Osteocyte (in vitro differentiated cells): ENCODE measurements around the gene RREB1. TPM values are rescaled to one million over a fixed set of nuclear protein-coding genes. Genes with fewer than 3 reads are reported as not detected.
"Not testable (repeated sequence)": the region's sequence is repeated elsewhere in the genome, so short reads cannot be mapped to it uniquely, and the experiment has no call there.

Experiments
- DNase-seq: peaks from one replicate; pipeline ENCODE4 v3.0.0; 2021; ENCODE audit warnings: mixed read lengths; ENCODE audit not compliant: unreplicated experiment; ENCODE audit errors: extremely low spot score
- H3K27ac Mint-ChIP-seq: one replicate; pipeline ENCODE4 v1.8.0; 2021; ENCODE audit warnings: mild to moderate bottlenecking, mixed read lengths; ENCODE audit not compliant: unreplicated experiment
- H3K27me3 Mint-ChIP-seq: one replicate; pipeline ENCODE4 v1.8.0; 2021; ENCODE audit warnings: mixed read lengths; ENCODE audit not compliant: unreplicated experiment
- H3K36me3 Mint-ChIP-seq: one replicate; pipeline ENCODE4 v1.8.0; 2021; ENCODE audit warnings: mixed read lengths; ENCODE audit not compliant: unreplicated experiment
- H3K4me1 Mint-ChIP-seq: one replicate; pipeline ENCODE4 v1.8.0; 2021; ENCODE audit warnings: mixed read lengths; ENCODE audit not compliant: unreplicated experiment
- H3K4me3 Mint-ChIP-seq: one replicate; pipeline ENCODE4 v1.8.0; 2021; ENCODE audit warnings: mild to moderate bottlenecking, moderate library complexity, mixed read lengths; ENCODE audit not compliant: unreplicated experiment
- H3K9me3 Mint-ChIP-seq: one replicate; pipeline ENCODE4 v1.8.0; 2021; ENCODE audit warnings: mixed read lengths; ENCODE audit not compliant: unreplicated experiment
- CTCF ChIP-seq: fragments of 200-600 bp; sonication (generic); IDR thresholded peaks from 2 replicates; pipeline ENCODE4 v1.5.0; 2021; ENCODE audit warnings: antibody characterized with exemption, mild to moderate bottlenecking, moderate library complexity
- total RNA-seq: library from RNA; stranded (reverse); gene quantifications from 2 replicates; pipeline ENCODE4 v1.2.1, GENCODE V29; 2021

The RREB1 gene
- total RNA-seq, 1 donor from 2014 or later = 29.9 TPM

DNA sequence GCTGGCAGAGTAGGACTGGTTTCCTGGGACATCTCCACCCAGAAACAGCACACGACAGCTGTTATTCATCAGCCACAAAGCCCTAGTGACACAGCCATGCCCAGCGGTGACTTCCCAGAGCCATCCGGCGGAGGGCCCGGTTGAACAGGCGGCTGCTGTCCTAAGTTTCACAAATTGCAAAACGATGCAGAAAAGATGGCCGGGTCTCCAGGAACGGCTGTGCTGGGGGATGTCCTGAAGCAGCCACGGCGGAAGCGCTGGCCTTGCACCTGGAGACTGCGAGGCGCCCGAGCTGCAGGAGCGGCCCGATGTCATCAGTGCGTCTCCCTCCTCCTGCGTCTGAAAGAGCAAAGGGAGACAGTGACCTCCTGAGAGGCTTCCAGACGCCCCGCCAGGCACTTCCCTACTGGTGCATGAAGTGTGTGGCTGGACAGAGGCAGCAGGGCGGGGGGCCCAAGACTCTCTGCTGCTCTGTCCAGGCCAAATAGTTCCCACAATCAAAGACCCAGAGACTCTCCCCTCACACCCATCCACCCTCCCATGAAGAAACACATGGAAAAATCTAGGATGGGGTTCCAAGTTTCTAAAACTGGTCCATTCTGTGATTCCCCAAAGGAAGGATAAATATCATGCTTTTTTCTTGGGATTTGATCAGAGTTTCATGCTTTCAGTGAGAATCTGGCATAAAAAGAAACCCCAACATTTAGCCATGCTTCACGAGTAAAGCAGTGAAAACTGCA lies 161.2 kb downstream of the RREB1 start:
- Mint-ChIP-seq H3K4me3 (no peak overlapping the region), H3K9me3 (no peaks in the 10 kb centered on the region), H3K36me3 (no peaks in the 10 kb centered on the region), H3K27ac (no peak overlapping the region), H3K27me3 (no peaks in the 10 kb centered on the region), H3K4me1 (peaks cover 22% of the 10 kb centered on the region)
- DNase-seq = peak; percentile 67
- no peak for TF ChIP-seq CTCF

GRCh38 chr6:7269816-7270215 lies 162.1 kb downstream of the RREB1 start:
- no peaks in the 10 kb centered on the region for H3K9me3 Mint-ChIP-seq
- no peak for TF ChIP-seq CTCF
- no peaks in the 10 kb centered on the region for H3K27me3 Mint-ChIP-seq
- DNase-seq = peak; percentile 65
- H3K4me1 Mint-ChIP-seq = peaks cover 22% of the 10 kb centered on the region
- no peaks in the 10 kb centered on the region for H3K36me3 Mint-ChIP-seq
- no peak overlapping the region for H3K4me3 Mint-ChIP-seq
- H3K27ac Mint-ChIP-seq = no peak overlapping the region

DNA sequence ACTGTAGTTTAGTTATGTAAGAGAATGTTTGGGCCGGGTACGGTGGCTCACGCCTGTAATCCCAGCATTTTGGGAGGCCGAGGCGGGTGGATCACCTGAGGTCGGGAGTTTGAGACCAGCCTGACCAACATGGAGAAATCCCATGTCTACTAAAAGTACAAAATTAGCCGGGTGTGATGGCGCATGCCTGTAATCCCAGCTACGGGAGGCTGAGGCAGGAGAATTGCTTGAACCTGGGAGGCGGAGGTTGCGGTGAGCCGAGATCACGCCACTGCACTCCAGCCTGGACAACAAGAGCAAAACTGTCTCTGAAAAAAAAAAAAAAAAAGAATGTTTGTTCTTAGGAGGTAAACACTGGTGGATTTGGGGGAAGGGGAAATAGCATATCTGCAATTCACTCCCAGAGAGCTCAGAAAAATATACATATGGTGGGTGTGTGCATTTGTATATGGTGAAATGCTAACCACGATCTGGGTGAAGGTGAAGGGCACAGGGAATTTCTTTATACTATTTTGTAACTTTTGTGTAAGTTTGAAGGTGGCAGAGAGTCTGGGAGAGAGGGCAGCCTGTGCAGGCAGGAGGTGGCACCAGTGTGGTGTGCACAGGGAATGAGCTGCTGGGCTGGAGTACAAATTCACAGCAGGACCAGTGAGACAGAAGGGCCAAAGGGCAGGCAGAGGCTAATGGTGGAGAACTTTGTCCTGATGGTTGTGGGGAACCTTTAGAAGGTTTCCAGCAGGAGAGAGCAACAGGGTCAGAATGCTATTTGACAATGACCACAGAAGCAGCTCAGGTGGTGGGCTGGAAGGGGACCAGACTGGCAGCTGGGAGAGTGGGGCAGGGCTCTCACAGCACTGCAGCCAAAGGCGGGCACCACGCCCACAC lies 162.8 kb downstream of the RREB1 start:
- Mint-ChIP-seq H3K27me3 (no peaks in the 10 kb centered on the region), H3K4me3 (no peak overlapping the region), H3K36me3 (no peaks in the 10 kb centered on the region), H3K4me1 (peaks cover 23% of the 10 kb centered on the region), H3K27ac (no peak overlapping the region), H3K9me3 (no peaks in the 10 kb centered on the region)
- peak; percentile 17 for DNase-seq
- TF ChIP-seq CTCF = no peak

GRCh38 chr6:7271205-7271534 lies 163.4 kb downstream of the RREB1 start:
- H3K4me3 Mint-ChIP-seq = no peak overlapping the region
- DNase-seq = peak; percentile 65
- no peak overlapping the region for H3K27ac Mint-ChIP-seq
- H3K9me3 Mint-ChIP-seq = no peaks in the 10 kb centered on the region
- H3K27me3 Mint-ChIP-seq = no peaks in the 10 kb centered on the region
- peaks cover 25% of the 10 kb centered on the region for H3K4me1 Mint-ChIP-seq
- TF ChIP-seq CTCF = no peak
- H3K36me3 Mint-ChIP-seq = no peaks in the 10 kb centered on the region

DNA sequence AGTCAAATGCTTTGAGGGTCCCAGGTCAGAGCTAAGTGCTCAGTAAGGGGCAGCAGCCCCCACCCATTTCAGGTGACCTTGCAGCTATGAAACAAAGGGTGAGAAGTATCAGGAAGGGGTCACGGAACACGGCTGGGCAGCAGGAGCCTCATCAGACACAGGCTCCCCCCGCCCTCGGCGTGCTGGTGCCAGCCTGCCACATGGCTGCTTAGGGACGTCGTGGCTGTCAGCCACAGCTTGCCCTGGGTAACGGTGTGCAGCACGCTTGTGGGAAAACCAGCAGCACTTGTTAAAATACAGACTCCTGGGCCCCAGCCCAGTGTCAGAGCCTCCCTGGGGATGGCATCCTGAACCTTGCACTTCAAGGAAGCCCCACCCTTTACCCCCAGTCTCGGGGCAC lies 165.9 kb downstream of the RREB1 start:
- peak; percentile 75 for DNase-seq
- H3K4me3 Mint-ChIP-seq = no peak overlapping the region
- H3K4me1 Mint-ChIP-seq = peaks cover 13% of the 10 kb centered on the region
- H3K27ac Mint-ChIP-seq = no peak overlapping the region
- no peaks in the 10 kb centered on the region for H3K36me3 Mint-ChIP-seq
- H3K27me3 Mint-ChIP-seq = no peaks in the 10 kb centered on the region
- no peaks in the 10 kb centered on the region for H3K9me3 Mint-ChIP-seq
- TF ChIP-seq CTCF = no peak

DNA sequence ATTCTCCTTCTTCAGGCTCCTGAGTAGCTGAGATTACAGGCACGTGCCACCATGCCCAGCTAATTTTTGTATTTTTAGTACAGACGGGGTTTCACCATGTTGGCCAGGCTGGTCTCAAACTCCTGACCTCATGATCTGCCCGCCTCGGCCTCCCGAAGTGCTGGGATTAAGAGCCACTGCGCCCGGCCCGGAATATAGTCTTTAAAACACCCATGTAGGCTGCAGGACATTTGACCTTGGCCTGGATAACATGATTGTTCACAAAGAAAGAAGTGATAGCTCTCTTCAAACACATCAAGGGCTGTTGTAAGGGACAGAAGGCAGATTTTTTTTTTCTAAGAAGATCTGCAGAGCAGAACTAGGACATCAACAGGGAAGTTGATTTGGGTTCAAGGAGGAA lies 166.8 kb downstream of the RREB1 start:
- not testable (repeated sequence) for H3K36me3 Mint-ChIP-seq, H3K4me3 Mint-ChIP-seq, DNase-seq, H3K9me3 Mint-ChIP-seq, H3K27me3 Mint-ChIP-seq, H3K27ac Mint-ChIP-seq
- peaks cover 13% of the 10 kb centered on the region for H3K4me1 Mint-ChIP-seq
